ENCODE results near the gene KCNQ1. TPM values are rescaled to one million over a fixed set of nuclear protein-coding genes. Genes with fewer than 3 reads are reported as not detected.

KCNQ1 gene
- polyA plus RNA-seq, 1 donor (not counting 4 experiments of a cell fraction or from before 2014, with no cell fraction given): not detected

- Histone ChIP-seq H3K9ac (ENCODE audit: control insufficient read depth, extremely low read depth, insufficient read depth, low read length) (no peak overlapping the region), H3K79me2 (ENCODE audit: control insufficient read depth, insufficient read depth, low read length) (no peaks in the 10 kb centered on the region), H3K36me3 (ENCODE audit: control insufficient read depth in 2 of 2, extremely low read depth in 1 of 2, insufficient read depth in 2 of 2, low read length in 2 of 2) (no peaks in the 10 kb centered on the region), H3K4me3 (ENCODE audit: control insufficient read depth in 2 of 3, extremely low read depth in 1 of 3, insufficient read depth in 2 of 3, low read depth in 1 of 3, low read length in 3 of 3) (no peak overlapping the region), H3K9me1 (ENCODE audit: control insufficient read depth, extremely low read depth, insufficient read depth, low read length) (no peaks in the 10 kb centered on the region), H3K4me2 (ENCODE audit: control insufficient read depth, extremely low read depth, insufficient read depth, low read depth, low read length) (no peak overlapping the region), H2AFZ (ENCODE audit: control insufficient read depth, low read length) (no peak overlapping the region), H3K27ac (ENCODE audit: control insufficient read depth, insufficient read depth, low read length) (no peak overlapping the region), H4K20me1 (ENCODE audit: control insufficient read depth, extremely low read depth, insufficient read depth, low read length) (peaks cover 2% of the 10 kb centered on the region), H3K9me3 (ENCODE audit: control insufficient read depth, low read depth, low read length) (peaks cover 3% of the 10 kb centered on the region), H3K4me1 (ENCODE audit: control insufficient read depth, extremely low read depth, insufficient read depth, low read length) (no peaks in the 10 kb centered on the region), H3K27me3 (ENCODE audit: control insufficient read depth, extremely low read depth, insufficient read depth, low read length) (peaks cover 4% of the 10 kb centered on the region)
- FAIRE-seq: no peak
- dilution Hi-C loops (cut with MboI; ENCODE audit: extremely low pct_ligation_motif_present, low sequenced_read_pairs): no loop called here
- TF ChIP-seq CTCF (optimal IDR thresholded peaks at IDR 0.05 in 1 of 3, IDR thresholded peaks at IDR 0.05 in 1 of 3, conservative IDR thresholded peaks at IDR 0.05 in 1 of 3; ENCODE audit: extremely low read depth in 1 of 3, insufficient read depth in 2 of 3, low read length in 3 of 3) (no peak), EZH2 (IDR thresholded peaks at IDR 0.05; ENCODE audit: low read length) (no peak)
- no peak for DNase-seq (ENCODE audit: low read depth, low spot score)
These were observed 372.6 kb downstream of the KCNQ1 start for GRCh38 chr11:2817431-2817830.

- H2AFZ ChIP-seq (ENCODE audit: control insufficient read depth, low read length): no peak overlapping the region
These were observed 373.2 kb downstream of the KCNQ1 start for GRCh38 chr11:2818021-2818420.

More at GRCh38 chr11:2818021-2818420, 373.2 kb downstream of the KCNQ1 start:
- Histone ChIP-seq H3K4me1 (ENCODE audit: control insufficient read depth, extremely low read depth, insufficient read depth, low read length) (no peaks in the 10 kb centered on the region), H3K9me3 (ENCODE audit: control insufficient read depth, low read depth, low read length) (peaks cover 3% of the 10 kb centered on the region), H3K4me3 (ENCODE audit: control insufficient read depth in 2 of 3, extremely low read depth in 1 of 3, insufficient read depth in 2 of 3, low read depth in 1 of 3, low read length in 3 of 3) (no peak overlapping the region), H3K4me2 (ENCODE audit: control insufficient read depth, extremely low read depth, insufficient read depth, low read depth, low read length) (no peak overlapping the region), H3K36me3 (ENCODE audit: control insufficient read depth in 2 of 2, extremely low read depth in 1 of 2, insufficient read depth in 2 of 2, low read length in 2 of 2) (no peaks in the 10 kb centered on the region), H3K9me1 (ENCODE audit: control insufficient read depth, extremely low read depth, insufficient read depth, low read length) (no peaks in the 10 kb centered on the region), H3K79me2 (ENCODE audit: control insufficient read depth, insufficient read depth, low read length) (no peaks in the 10 kb centered on the region), H3K27me3 (ENCODE audit: control insufficient read depth, extremely low read depth, insufficient read depth, low read length) (peaks cover 1% of the 10 kb centered on the region), H3K27ac (ENCODE audit: control insufficient read depth, insufficient read depth, low read length) (no peak overlapping the region), H3K9ac (ENCODE audit: control insufficient read depth, extremely low read depth, insufficient read depth, low read length) (no peak overlapping the region), H4K20me1 (ENCODE audit: control insufficient read depth, extremely low read depth, insufficient read depth, low read length) (no peaks in the 10 kb centered on the region)
- DNase-seq (ENCODE audit: low read depth, low spot score) (no peak), FAIRE-seq (no peak)
- dilution Hi-C loops (cut with MboI; ENCODE audit: extremely low pct_ligation_motif_present, low sequenced_read_pairs): no loop called here
- TF ChIP-seq EZH2 (IDR thresholded peaks at IDR 0.05; ENCODE audit: low read length): no peak
- TF ChIP-seq CTCF (optimal IDR thresholded peaks at IDR 0.05 in 1 of 3, IDR thresholded peaks at IDR 0.05 in 1 of 3, conservative IDR thresholded peaks at IDR 0.05 in 1 of 3; ENCODE audit: extremely low read depth in 1 of 3, insufficient read depth in 2 of 3, low read length in 3 of 3): no peak

All from keratinocyte (primary cell).